Sigmoid colon (tissue), 7 donors: ENCODE data around the gene KIF5C. TPM values are rescaled to one million over a fixed set of nuclear protein-coding genes. Genes with fewer than 3 reads are reported as not detected.
A peak's percentile ranks its signal among the peaks of the same experiment; 100 is the strongest.

Experiments used
- DNase-seq: peaks from one replicate; pipeline ENCODE4 v3.0.0-alpha.2; 2019
- H3K27ac ChIP-seq, 4 donors: fragments of 200-600 bp; sonication (generic); one replicate each; pipeline ENCODE4 v1.5.1; 2016 to 2019; ENCODE audit warnings: mild to moderate bottlenecking in 1 of 4
- H3K27me3 ChIP-seq, 3 donors: fragments of 200-600 bp; sonication (generic); one replicate each; pipeline ENCODE4 v1.5.1; 2019; ENCODE audit warnings: mild to moderate bottlenecking in 1 of 3
- H3K36me3 ChIP-seq, 4 donors: fragments of 200-600 bp; sonication (generic); one replicate each; pipeline ENCODE4 v1.5.1; 2016 to 2019
- H3K4me1 ChIP-seq, 4 donors: fragments of 200-600 bp; sonication (generic); one replicate each; pipeline ENCODE4 v1.5.1; 2017 to 2019
- H3K4me3 ChIP-seq, 4 donors: fragments of 200-600 bp; sonication (generic); one replicate each; pipeline ENCODE4 v1.5.1; 2017 to 2019; ENCODE audit warnings: mild to moderate bottlenecking in 2 of 4, moderate library complexity in 1 of 4
- H3K9me3 ChIP-seq, 4 donors: fragments of 200-600 bp in 3 of 4; sonication (generic) in 3 of 4; one replicate each; pipeline versions ENCODE4 v1.5.1 to v1.6.1; 2013 to 2019
- EP300 ChIP-seq, 4 donors: sonication (generic); formaldehyde crosslinking; IDR thresholded peaks; one replicate each; pipeline ENCODE4 v1.6.1; 2017; ENCODE audit warnings: antibody characterized with exemption in 4 of 4
- POLR2A ChIP-seq, 2 donors: fragments of 450-650 bp; IDR thresholded peaks; one replicate each; pipeline ENCODE4 v1.6.1; 2016; ENCODE audit warnings: antibody characterized with exemption in 2 of 2, mild to moderate bottlenecking in 2 of 2, moderate library complexity in 2 of 2
- POLR2AphosphoS5 ChIP-seq, 4 donors: sonication (generic); formaldehyde crosslinking; IDR thresholded peaks; one replicate each; pipeline ENCODE4 v1.6.1; 2017; ENCODE audit warnings: antibody characterized with exemption in 4 of 4
- WGBS, 2 donors: extraction: QIAGEN DNeasy Blood & Tissue Kit; methylation state at CpG; one replicate each; pipeline ENCODE4 v1.1.7; 2013; 5-methylcytosine and 5-hydroxymethylcytosine counted together
- intact Hi-C: fragments of 100-400 bp; cut with DNase I; formaldehyde crosslinking; loops from one replicate; pipeline ENCODE4 v1.15.1; 2023
- polyA plus RNA-seq, 3 donors: library from polyadenylated mRNA; stranded (reverse); fragments of 200-250 nt; gene quantifications; one replicate each; pipeline ENCODE4 v1.2.3, GENCODE V29; 2013
- total RNA-seq, 4 donors: library from RNA; depleted of rRNA; stranded (reverse); fragments of >200 nt; gene quantifications; one replicate each; pipeline ENCODE4 v1.1.0, GENCODE V29; 2016
- TF ChIP-seq, protein P1 (sequence below), 4 experiments: fragments of 450-650 bp in 3 of 4; fragments of 200-600 bp in 1 of 4; IDR thresholded peaks; one replicate each; pipeline ENCODE4 v1.5.1; 2016 to 2019; ENCODE audit warnings: antibody characterized with exemption in 4 of 4, mild to moderate bottlenecking in 3 of 4, moderate library complexity in 2 of 4
- donor health status: healthy with polysubstance abuse.
- donor health status: Bipolar disorder and iron deficiency.
- donor health status: healthy.

The KIF5C gene
- total and polyA plus RNA-seq, 7 donors = 0.23 to 11.1 (median 7.3) TPM

DNA sequence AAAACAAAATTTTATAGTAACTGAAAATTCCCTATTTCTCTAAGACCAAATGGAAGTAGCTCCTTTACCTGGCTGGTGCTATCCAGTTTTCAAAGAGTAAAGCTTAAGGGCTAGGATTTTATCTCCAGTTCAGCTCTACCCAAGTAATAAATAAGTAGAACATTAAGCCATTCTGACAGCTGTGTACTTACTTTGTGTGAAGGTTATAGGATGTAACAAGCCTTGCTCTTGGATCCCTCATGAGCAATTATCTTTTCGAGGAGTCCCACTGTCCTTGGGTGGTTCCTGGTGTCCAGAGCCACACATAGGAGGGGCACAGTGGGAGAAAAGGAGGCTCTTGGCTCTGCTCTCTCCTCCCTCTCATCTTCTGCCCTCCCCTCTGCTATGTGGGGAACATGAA is 45.5 kb downstream of the KIF5C start:
- DNase-seq = no peak
- H3K27ac ChIP-seq = no peak overlapping the region
- no peaks in the 10 kb centered on the region for H3K36me3 ChIP-seq
- H3K9me3 ChIP-seq = peaks cover 4 to 11% (median 7%) of the 10 kb centered on the region in 4 donors
- TF ChIP-seq EP300 (IDR thresholded peaks at IDR 0.05) (no peak), POLR2A (IDR thresholded peaks at IDR 0.05) (no peak), POLR2AphosphoS5 (IDR thresholded peaks at IDR 0.05) (no peak)
- TF ChIP-seq, protein P1, sequence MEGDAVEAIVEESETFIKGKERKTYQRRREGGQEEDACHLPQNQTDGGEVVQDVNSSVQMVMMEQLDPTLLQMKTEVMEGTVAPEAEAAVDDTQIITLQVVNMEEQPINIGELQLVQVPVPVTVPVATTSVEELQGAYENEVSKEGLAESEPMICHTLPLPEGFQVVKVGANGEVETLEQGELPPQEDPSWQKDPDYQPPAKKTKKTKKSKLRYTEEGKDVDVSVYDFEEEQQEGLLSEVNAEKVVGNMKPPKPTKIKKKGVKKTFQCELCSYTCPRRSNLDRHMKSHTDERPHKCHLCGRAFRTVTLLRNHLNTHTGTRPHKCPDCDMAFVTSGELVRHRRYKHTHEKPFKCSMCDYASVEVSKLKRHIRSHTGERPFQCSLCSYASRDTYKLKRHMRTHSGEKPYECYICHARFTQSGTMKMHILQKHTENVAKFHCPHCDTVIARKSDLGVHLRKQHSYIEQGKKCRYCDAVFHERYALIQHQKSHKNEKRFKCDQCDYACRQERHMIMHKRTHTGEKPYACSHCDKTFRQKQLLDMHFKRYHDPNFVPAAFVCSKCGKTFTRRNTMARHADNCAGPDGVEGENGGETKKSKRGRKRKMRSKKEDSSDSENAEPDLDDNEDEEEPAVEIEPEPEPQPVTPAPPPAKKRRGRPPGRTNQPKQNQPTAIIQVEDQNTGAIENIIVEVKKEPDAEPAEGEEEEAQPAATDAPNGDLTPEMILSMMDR (IDR thresholded peaks at IDR 0.05) = no peak
- intact Hi-C loops = no loop called here
- no peaks in the 10 kb centered on the region for H3K4me1 ChIP-seq
- 16 to 72% methylated on average over 1 of the region's 1 CpG for WGBS, 2 donors
- H3K4me3 ChIP-seq = no peak overlapping the region
- no peaks in the 10 kb centered on the region for H3K27me3 ChIP-seq

DNA sequence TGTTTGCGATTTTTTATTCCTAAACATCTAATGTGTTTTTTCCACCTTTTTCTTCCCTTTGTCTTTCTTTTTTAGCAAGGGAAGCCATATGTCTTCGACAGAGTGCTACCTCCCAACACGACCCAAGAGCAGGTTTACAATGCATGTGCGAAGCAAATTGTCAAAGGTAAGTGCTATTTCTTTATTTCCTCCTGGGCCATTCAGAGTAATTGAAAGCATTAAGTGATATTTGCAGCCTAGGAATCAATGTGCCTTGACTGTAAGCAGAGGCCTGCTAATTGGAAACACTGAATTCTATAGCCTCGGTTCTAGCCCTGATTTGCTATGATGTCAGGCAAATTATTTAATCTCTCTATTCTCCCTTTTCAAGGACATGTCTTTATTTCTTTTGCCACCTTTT is 47.0 kb downstream of the KIF5C start:
- DNase-seq = no peak
- Histone ChIP-seq H3K9me3 (peaks cover 4 to 11% (median 7%) of the 10 kb centered on the region in 4 donors), H3K4me3 (no peak overlapping the region), H3K4me1 (no peaks in the 10 kb centered on the region), H3K36me3 (no peaks in the 10 kb centered on the region), H3K27ac (no peak overlapping the region), H3K27me3 (no peaks in the 10 kb centered on the region)
- 93 to 95% methylated on average over 5 of the region's 5 CpGs for WGBS, 2 donors
- intact Hi-C loops = no loop called here
- TF ChIP-seq POLR2AphosphoS5 (IDR thresholded peaks at IDR 0.05) (no peak), POLR2A (IDR thresholded peaks at IDR 0.05) (no peak), EP300 (IDR thresholded peaks at IDR 0.05) (no peak)
- TF ChIP-seq, protein P1 (IDR thresholded peaks at IDR 0.05) = no peak

DNA sequence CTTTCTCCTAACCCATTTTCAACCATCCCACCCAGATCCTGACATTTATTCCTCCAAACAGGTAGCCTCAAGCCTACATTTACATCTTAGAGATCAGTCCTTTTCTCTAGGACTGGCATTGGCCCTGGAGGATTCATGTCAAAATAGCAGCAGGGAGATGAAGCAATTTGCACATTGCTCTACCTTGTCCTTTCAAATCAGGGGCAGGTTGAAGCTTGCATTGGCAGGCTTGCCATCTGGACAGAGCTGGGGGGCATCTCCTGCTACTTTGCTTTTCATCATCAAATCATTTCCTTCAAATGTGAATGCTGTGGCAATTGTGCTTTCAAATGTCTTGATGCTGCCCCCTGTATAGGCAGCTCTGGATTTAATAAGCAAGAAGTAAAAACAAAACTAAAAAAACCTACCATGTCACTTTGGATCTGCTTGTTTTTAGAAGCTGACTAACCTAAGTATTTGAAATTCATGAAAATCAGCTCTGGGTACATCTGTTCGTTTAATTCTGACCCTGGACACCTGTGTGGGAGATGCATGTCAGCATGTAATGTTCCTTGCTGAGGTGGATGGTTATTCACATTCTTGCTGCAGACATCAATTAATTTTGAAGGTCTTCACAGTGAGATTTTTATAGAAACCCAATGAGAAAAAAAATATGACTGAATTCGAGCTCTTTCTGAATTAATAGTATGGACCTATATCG is 47.9 kb downstream of the KIF5C start:
- Histone ChIP-seq H3K4me3 (no peak overlapping the region), H3K27me3 (no peaks in the 10 kb centered on the region), H3K27ac (no peak overlapping the region), H3K4me1 (no peaks in the 10 kb centered on the region), H3K9me3 (peaks cover 4 to 11% (median 7%) of the 10 kb centered on the region in 4 donors), H3K36me3 (no peaks in the 10 kb centered on the region)
- TF ChIP-seq EP300 (IDR thresholded peaks at IDR 0.05) (no peak), POLR2AphosphoS5 (IDR thresholded peaks at IDR 0.05) (no peak), POLR2A (IDR thresholded peaks at IDR 0.05) (no peak)
- TF ChIP-seq, protein P1 (IDR thresholded peaks at IDR 0.05) = no peak
- WGBS, 2 donors = 91% methylated on average over 3 of the region's 3 CpGs
- no peak for DNase-seq
- intact Hi-C loops = no loop called here

DNA sequence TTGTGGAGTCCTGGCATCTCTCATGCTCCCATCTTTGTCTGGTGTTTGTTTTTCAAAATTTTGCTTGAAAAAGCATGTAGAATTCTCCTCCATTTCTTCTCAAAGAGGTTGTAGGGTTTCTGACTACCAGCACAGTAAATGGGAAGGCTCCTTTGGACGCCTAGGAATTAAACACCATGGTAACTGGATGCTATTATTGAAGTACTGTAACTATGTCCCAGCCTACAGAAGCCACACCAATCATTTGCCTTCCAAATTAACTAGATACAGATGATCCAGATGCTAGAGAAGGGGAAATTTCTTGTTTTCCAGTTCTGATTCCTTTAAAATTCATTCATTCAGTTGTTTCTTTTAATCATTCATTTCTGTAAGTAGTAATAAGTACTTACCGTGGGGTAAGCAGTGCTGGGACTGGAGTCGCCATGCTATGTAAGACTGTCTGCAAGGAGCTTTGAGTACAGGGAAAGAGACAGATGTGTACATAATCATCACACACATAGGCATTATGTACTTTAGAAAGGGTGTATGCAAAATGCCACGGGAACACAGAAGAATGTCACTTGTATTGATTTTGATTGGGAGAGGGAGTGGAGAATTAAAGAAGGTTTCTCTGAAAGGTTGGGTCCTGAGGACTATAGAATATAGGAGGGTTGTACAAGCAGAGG is 49.6 kb downstream of the KIF5C start:
- no peak overlapping the region for H3K27ac ChIP-seq
- TF ChIP-seq POLR2A (IDR thresholded peaks at IDR 0.05) = no peak
- no peak for TF ChIP-seq EP300 (IDR thresholded peaks at IDR 0.05)
- no peaks in the 10 kb centered on the region for H3K36me3 ChIP-seq
- DNase-seq = no peak
- no peaks in the 10 kb centered on the region for H3K9me3 ChIP-seq
- intact Hi-C loops = no loop called here
- H3K4me1 ChIP-seq = no peaks in the 10 kb centered on the region
- no peaks in the 10 kb centered on the region for H3K27me3 ChIP-seq
- no peak overlapping the region for H3K4me3 ChIP-seq
- 90 to 93% methylated on average over 4 of the region's 4 CpGs for WGBS, 2 donors

DNA sequence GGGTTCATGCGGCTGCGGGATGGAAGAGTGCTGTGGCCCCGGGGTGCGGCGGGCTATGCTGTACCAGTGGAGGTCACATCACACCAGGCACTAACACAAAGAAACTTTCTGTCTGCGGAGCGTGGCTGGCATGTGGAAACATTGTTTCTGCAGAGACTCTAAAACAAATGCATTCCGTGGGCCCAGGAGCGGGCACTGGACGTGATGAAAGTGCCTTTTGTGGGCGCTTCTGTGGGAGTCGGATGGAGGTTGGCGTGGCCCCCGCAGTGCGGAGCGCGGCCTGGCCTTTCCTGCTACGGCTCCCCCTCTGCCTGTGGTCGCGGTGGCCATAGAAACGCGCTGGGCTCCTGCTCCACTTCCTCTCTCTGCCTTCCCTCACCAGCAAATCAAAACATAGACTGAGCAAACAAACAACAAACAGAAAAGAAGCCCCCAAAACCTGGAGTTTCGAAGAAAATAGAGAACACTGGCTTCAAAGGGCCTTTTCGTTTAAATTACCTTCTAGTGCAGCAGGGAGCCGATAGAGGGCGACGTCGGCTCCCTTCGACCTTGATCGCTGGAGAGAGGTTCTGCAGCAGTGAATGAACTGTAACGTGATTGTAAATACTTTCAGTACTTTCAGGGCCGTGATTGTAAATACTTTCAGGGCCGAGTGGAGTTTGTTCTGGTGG is 51.4 kb downstream of the KIF5C start:
- no peak for DNase-seq
- H3K4me3 ChIP-seq = no peak overlapping the region

More for the DNA sequence above, 51.4 kb downstream of the KIF5C start:
- Histone ChIP-seq H3K27ac (no peak overlapping the region), H3K36me3 (no peaks in the 10 kb centered on the region), H3K27me3 (no peaks in the 10 kb centered on the region), H3K4me1 (no peaks in the 10 kb centered on the region), H3K9me3 (no peaks in the 10 kb centered on the region)
- TF ChIP-seq, protein P1 (IDR thresholded peaks at IDR 0.05) = peak in 3 of 4 experiments; percentile 14 to 38 (median 16)
- no peak for TF ChIP-seq POLR2A (IDR thresholded peaks at IDR 0.05)
- no peak for TF ChIP-seq POLR2AphosphoS5 (IDR thresholded peaks at IDR 0.05)
- no peak for TF ChIP-seq EP300 (IDR thresholded peaks at IDR 0.05)
- 62 to 73% methylated on average over 33 of the region's 33 CpGs for WGBS, 2 donors
- intact Hi-C loops = no loop called here
